ENCODE measurements around the gene LINC00237.

Gene LINC00237

DNA sequence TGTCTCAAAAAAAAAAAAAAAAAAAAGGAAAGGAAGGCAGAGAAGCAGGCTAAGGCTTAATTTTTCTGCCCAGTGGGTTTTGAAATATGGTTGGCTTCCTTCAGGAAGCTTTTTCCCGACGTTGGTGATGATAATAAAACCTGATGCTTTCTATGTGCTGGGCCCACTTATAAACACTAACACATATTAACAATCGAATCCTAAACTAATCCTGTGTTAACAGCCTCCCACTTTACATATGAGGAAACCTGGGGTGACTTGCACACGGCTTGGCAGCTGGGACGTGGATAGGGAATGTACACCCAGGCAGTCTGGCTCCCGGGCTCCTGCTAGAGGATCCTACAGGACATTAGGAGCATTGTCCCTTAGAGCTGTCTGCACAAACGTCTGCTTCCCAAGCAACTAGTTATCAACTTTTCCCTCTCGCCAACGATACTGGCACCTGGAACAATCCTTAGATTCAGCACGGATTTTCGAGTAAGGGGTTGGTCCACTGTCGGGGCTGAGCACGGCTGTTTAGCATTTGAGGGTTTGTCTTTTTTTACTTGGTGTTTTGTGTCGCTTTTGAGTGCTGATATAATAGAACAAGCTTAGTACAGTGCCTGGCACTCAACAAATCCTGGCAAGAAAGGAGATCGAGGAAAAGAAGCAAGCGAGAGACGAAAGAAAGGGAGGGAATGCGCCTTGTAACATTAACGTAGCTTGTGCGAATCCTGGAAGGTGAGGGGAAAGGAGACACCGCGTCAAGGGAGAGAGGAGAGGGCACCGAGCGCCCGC, 19.1 kb upstream of the LINC00237 start:
- no peak for FAIRE-seq

DNA sequence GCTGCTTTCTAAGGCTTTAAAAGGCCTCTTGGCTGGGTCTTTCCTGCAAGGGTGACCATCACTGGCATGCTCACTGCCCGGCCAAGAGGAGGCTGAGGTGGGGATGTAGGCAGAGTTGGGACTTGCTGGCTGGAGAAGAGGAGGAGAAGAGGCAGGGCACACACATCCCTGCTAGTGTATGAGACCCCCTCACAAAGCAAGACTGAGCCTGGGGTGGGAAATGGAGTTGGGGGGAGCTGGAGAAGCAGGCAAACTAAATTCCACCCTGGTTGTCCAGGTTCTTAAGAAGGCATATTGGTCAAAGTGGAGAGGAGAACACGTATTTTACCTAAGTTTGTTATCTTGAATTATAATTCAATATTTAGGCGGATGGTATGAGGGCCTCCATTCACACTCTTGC, 18.0 kb upstream of the LINC00237 start:
- no peak for FAIRE-seq

DNA sequence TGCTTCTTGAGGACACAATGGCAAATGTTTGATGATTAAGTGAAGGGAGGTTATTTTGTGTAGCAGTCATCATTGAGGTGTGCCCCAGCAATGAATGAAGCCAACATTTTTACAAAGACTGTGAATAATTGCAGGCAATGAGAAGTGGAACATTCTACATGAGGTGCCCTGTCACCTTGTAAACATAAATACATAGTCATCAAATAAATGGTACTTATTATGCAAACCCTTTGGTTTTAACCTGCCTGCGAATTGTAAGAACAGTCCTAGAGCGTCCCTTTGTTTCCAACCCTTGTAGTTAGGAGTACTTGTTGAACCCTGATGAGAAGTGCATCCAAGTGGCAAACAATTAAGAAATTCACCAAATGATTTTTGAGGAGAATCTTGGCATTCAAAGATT, 12.6 kb upstream of the LINC00237 start:
- no peak for FAIRE-seq

DNA sequence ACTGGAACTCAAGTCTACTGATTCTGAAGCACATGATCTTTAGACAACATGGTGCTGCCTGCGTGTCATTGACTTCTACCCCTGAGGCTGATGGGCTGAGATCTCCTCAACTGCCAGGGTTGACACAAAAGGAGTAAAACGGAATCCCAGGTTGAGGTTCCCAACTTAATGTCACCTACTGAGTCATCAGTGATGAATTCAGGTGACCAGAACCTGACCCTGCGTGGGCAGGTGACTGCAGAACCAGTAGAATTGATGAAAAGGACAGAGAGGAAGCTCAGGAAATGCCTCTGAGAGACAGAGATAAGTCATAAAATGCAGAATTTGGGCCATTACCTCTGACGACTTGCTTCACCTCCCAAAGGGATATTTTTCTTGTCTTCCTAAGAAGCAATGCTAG, 12.0 kb upstream of the LINC00237 start:
- FAIRE-seq, result no peak

DNA sequence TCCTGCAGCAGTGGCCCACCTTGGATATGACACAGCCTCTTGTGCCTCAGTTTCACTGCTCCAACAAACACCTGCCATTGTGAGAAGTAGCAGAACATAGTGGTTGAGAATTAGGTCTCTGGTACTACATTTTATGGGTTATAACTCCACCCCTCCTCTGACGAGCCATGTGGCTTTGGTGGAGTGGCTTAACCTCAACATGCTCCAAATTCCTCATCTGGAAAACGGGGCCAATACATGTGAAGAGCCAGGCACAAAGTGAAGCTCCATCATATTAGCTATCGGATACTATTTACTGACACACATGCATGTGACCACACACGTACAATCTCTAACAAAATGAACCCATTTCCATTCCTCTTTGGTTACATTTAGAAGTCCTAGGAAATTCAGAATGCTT, 11.4 kb upstream of the LINC00237 start:
- no peak for FAIRE-seq

DNA sequence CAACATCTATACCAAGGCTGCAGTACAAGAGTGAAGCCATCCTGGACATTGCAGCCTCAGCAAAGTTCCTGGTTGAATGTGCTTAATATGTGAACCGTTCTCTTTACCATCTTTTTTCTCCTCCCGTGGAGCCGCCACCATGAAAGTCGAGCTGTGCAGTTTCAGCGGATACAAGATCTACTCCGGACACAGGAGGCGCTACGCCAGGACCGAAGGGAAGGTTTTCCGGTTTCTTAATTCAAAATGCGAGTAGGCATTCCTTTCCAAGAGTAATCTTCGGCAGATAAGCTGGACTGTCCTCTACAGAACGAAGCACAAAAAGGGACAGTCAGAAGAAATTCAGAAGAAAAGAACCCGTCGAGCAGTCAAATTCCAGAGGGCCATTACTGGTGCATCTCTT, 8.4 kb upstream of the LINC00237 start:
- FAIRE-seq, result no peak

DNA sequence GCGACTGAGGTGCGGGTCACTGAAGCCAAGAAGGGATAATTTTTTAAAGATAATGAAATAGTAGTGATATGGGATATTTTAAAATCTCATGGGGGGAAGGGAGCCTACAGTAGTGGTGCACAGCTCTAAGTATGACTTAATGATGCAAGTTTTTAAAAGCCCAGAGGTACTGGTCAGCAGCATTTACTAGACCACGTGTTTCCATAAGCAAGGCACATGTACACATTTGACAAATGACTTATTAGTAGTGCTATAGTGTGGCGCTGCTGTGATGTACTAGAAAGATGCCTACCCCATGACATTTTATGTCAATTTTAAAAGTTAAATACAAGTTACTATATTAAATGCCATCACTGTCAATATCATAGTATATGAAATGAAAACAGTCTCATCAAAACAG, 7.5 kb upstream of the LINC00237 start:
- FAIRE-seq, result no peak

DNA sequence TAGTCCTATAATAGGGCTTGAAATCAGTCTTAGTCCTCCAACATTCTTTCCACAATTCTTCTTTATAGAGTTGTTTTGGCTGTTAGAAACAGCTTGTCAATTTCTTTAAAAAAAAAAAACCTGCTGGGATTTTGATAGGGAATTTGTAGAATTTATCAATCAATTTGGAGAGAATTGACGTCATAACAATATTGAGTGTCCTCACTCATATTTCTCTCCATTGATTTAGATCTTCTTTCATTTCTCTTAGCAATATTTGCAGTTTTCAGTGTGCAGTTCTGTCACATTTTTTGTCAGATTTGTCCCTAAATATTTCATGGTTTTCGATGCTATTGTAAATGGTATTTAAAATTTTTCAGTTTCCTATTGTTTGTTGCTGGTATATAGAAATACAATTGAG, 5.3 kb upstream of the LINC00237 start:
- no peak for FAIRE-seq

DNA sequence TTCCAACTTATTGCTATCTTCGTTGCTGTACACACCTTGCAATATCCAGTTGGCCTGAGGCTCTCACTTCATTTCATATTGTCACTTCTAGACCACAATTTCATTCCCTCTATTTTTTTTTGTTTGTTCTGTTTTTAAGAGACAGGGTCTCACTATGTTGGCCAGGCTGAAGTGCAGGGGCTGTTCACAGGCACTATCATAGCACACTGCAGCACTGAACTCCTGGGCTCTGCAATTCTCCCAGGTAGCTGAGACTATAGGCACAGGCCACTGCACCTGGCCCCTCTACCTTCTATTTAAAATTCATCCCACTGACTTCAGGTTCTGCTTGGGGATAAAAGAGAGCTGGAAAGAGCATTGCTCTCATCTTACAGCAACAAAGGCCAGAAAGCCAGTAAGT, 4.7 kb upstream of the LINC00237 start:
- no peak for FAIRE-seq

DNA sequence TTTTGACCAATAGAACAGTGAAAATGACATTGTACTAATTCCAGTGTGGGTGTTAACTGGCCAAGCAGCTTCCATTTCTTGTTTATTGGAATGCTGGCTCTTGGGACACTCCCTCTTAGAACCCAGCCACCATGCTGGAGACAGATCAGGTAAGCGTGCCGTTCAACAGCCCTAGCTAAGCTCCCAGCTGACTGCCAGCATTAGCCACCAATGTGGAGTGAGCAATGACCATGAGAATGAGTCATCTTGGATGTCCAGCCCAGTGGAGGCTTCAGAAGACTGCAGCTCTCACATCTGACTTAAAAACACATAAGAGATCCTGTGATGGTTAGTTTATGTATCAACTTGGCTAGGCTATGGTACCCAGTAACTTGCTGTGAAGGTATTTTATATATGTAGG, 3.0 kb upstream of the LINC00237 start:
- no peak for FAIRE-seq

DNA sequence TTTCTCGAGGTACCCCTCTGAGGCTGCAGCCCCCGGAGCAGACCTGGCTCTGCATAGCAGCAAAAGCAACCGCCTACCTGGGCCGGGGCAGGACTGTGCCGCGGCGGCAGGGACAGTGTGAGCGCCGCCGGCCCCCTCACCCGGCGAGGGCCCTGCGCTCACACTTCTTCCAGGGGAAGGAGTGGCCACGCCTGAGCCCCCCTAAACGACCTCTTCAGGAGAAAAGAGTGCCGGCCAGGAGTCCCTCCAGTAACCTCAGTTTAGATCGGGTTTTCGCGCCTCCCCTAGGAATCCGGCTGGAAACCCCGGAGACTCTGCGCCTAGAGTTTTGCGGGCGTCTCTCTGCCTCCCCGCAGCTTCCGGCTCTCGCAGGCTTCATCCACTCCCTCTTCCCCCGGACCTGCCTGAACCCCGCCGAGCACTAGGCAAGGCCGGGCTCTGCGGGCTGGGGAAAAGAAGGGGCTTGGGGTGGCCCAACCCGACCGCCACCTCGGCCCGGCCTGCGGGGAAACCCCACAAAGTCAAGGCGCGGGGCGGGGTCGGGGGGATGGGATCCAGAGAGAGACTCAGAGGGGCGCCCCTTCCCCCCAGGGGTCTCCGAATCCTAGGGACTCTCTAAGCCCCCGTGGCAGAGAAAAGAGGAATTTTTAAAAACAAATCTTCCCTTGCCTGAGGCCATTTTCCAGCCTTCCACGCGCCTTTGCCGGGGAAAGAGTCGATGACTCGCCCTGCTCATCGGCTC, 558 bp downstream of the LINC00237 start:
- no peak for FAIRE-seq

DNA sequence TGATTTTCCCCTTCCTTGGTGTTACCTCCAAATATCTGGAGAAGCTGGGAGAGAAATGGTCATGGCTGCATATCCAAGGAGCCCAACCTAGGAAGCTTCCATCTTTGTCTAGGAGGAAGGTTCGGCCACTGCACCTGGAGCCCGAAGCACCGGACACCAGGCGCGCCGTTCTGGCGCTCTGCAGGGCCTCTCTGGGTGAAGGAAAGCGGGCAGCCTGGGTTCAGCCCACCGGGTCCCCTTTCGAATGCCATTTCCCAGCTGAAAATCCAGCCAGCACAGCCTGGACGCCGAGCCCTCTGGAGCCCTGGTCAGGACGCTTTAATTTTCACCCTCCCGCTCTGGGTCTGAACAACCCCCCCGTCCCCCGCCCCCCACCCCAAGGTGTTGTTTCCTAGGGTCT, 1.2 kb downstream of the LINC00237 start:
- FAIRE-seq, result no peak

DNA sequence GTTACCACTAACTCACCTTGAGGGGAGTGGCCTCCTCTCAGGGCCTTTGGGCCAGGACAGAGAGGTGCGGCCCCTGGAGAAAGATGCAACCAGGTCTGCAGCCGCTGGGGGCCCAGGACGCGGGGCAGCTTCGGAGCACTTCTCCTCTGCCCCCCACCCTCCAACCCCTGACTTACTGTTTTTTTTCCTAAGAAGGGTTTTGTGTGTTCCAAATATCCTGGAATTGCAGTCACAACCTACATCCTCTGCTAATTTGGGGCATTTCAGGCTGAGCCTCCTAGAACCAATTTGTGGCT, 1.7 kb downstream of the LINC00237 start:
- no peak for FAIRE-seq

DNA sequence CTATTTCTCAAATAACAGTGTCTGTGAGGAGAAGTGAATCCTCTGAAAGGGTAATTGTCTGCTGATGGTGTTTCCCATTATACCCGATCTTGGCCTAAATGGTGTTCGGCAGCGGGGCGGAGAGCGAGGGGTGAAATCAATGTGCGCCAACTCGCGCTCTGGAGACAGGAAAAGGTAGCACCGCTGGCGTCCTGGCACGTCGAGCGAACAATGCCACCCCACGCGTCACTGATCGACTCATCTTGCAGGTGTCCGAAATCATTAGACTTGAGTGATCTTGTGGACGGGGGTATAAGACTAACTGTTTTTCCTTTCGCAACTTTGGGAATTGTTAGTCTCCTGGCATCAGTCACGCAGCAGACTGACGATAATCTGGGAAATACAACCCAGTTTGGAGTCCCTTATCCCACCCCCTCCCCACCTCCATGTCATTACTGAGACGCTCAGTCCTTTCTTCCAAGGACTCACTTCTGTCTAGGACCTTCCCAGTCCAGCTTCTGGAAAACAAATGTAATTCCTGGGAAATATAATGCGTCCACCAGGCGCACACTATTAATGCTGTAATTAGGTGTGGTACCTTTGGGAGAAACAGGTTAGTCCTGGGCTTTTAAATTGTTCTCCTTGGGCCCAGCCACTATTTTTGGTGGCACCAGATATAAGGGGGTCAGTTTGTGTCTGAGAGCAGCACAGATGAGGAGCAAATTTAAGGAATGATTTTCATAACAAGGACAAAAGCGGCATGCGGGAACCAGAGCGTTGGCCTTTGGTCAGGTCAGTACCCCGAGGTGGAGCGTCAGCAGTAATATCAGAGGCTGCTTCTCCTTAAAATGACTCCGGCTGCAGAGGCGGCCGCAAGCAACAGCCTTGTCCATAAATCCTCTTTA, 2.3 kb downstream of the LINC00237 start:
- no peak for FAIRE-seq

DNA sequence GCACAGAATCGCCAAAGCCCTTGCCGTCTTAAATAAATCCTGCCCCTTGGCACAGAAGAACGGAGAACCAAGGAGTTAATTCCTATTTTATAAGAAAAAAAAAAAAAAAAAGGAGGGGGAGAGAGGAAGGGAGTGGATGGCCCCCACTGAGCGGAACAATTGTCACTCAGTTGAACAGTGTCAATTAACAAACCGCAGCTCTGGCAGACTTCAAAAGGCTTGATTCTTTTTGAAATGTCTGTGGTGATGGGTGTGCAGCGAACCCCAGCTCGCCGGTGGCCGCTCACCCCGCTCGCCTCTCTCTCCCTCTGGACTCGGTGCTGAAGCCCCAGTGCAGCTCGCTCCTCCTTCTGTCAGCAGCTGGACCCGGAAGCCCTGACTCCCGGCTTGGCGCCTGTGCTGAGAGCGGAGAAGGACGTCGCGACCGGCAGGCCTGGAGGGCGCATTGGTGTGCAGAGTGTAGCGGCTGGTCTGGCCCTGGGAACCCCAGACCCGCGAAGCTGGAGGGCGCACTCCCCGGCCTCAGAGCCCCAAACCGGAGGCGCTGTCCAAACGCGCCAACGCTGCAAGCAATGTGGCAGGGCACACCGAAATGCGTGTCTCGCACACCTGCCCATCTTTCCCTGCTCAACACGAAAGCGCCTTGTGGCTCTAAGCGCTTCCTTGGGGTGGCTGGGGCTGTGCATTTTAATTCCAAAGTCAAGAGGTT, 3.4 kb downstream of the LINC00237 start:
- no peak for FAIRE-seq

DNA sequence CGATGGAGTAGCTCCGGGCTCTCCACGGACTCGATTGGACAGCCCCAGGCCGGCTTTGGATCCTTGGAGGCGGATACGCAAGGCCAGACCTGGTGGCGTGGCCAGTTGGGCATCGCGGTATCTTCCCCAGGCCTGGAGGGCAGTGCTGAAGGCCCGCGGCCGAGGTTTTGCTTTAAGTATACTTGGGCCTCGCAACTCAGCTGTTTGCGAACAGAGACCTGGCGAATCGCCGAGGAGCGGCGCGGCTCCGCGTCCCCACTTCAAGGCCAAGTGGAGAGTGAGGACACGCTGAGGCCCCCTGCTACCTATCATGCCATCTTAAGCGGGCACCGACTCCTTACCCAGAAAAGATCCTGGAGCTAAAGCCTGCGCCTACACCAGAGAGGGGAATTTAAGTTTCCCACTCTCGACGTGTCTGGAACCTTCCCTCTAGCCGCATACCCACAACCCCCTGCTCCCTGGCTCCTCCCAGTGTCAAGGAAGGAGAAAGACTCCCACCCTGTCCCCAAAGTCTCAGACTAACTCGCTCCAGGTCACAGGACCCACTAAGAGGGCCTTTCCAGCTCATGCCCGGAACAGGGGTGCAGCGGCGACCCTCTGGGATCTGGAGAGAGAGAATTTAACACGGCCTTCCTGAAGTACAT, 4.1 kb downstream of the LINC00237 start:
- no peak for FAIRE-seq

DNA sequence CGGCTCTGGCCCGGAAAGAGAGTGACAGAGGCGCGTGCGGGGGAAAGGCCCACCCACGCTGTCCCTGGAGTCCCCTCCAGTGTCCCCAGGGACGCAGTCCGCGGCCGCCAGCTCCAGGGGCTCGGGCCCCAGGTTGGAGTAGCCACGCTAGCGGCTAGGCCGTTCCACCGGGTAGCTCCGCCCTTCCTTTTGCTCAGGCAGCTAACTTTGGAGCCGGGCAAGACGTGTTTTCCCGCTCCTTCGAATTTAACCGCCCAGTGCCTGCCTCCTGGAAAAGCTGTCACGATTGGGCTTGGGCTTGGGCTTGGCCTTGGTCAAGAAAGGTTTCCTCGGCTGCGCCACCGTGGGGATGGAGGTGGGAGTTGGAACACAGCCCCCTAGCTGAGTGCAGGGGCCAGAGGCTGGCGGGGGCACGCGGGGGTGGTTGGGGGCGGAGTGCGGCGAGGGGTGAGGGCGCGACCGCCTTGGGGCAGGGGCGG, 4.7 kb downstream of the LINC00237 start:
- FAIRE-seq, result no peak

DNA sequence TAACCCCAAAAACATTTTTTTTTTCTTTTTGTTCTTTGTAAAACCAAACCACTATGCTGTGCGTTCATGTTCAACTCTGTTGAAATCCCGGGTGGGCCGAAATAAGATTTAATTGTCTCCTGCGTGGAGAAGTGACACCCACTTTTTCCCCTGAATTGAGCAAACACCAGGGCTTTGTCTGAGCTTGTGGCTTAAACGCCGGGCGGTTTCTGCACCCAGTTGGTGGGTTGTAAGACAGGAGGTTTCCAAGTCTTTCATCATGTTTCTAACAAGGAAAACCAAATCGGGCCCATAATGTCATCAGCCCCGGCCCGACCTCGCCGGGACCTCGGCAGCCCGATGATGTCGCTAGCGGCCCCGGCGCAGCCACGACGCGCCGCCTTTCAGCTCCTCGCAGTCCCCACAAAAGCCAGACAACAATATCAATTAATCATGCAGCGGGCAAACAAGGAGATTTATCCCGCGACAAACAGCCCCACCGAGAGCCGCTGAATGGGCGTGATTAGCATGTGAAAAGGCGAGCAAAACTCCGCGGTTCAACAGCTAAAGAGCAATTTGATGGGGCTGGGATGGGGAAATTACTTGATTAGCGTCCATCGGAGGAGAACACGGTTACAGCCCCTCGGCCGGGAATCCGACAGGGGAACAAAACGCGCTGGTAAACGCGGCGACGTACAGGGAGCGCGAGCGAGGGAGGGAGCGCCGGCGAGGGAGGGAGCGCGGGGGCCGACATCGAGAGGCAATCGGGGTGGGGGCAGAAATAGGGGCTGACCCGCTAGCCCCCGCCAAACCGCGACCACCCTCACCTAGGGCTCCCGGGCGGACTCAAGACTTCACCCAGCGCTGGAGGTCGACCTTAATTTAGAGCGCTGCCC, 5.3 kb downstream of the LINC00237 start:
- FAIRE-seq, result no peak

DNA sequence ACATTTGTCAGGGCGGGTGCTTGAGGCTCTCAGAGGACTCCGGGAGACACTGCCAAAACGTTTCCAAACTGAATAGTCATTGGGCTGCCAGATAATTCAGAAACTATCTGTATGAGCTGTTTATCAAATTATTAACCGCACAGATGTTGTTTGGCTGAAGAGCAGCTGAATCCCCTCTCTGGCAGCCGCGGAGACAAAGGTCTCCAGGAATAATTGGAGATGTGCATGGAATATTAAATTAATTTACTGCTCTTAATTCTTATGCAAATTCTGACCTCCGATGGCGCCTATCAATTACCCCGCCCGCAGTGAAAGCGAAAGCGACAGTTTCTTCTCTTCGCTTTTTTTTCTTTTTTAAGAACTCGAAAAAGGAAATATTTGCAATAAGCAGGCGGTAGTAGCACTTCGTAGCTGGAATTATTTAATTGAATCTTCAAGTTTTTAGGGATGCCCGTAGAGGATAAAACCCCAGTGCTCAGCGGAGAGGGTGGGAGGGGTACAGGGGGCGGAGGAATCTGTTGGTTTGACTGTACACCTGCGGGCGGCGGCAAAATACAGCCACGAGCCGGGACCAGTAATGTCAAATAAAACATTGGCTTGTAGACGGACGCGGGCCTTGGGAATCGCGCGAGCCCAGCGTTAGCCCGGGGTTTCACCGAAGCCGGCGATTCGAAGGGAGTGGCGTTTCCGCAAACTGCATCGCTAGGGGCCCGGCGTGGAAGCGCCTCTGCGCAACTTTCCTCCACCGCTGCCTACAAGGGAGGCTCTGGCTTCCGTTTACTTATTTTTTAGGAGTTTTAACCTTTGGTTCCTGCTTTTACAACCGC, 6.2 kb downstream of the LINC00237 start:
- FAIRE-seq, result no peak

DNA sequence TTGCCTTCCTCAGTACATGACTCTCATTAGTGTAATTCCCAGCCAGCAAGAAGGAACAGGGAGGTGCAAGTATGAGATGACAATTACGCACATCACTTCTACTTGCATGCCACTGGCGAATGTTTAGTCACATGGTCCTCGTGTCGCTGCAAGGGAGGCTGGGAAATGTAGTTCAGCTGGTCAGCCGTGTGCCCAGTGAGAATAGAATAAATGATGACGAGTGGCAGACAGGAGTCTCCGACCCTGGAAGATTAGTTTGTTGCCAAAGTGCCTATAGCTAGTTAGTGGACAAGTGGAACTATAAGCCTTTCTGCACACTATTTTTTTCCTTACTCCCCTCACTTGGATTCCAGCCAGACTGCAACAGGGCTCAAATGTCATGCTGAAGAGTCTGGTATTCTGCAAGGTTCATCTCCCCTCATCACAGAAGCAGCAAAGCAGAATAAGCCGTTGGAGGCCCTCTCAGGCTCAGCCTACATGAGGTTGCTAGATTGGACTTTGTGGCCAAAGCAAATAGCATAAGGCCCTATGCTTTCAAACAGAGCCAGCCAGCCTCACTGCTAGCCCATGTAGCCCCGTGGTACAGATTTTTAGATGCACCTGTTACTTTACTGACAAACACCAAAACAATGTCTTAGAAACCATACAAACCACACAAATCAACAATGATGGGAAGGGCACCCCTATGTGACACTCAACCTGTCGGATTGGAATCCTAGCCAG, 9.7 kb downstream of the LINC00237 start:
- FAIRE-seq, result no peak

Measured in islet of Langerhans (tissue), 1 donor.